NCI-H2171 (cell line): ENCODE measurements around the gene HSD17B10.
A peak's percentile ranks its signal among the peaks of the same experiment; 100 is the strongest.
"Not testable (repeated sequence)": the region's sequence is repeated elsewhere in the genome, so short reads cannot be mapped to it uniquely, and the experiment has no call there.

Experiments
- DNase-seq: peaks from one replicate; lab custom pipeline; 2025; lab: John Stamatoyannopoulos, UW

HSD17B10 gene

GRCh38 chrX:53437206-53437605 is 3.0 kb upstream of the HSD17B10 start:
- DNase-seq = no peak

- peak; percentile 17 for DNase-seq
Observed at GRCh38 chrX:53435997-53436396, 1.8 kb upstream of the HSD17B10 start.

GRCh38 chrX:53430231-53430630 is 3.9 kb downstream of the HSD17B10 start:
- DNase-seq = no peak

GRCh38 chrX:53429755-53430154 is 4.4 kb downstream of the HSD17B10 start:
- DNase-seq = no peak

GRCh38 chrX:53422861-53423306 is 11.3 kb downstream of the HSD17B10 start, which contains the start of gene RIBC1:
Gene RIBC1, plus strand, starts transcription at chrX:53422873. Its CDS starts 3,404 bp downstream, at chrX:53426277.
- DNase-seq = no peak

- peak; percentile 91 for DNase-seq
Observed at GRCh38 chrX:53422086-53422860, 11.9 kb downstream of the HSD17B10 start, which contains the start of gene SMC1A. Gene SMC1A, minus strand, starts transcription at chrX:53422654. Its CDS starts 54 bp downstream, at chrX:53422600.

- no peak for DNase-seq
Observed at GRCh38 chrX:53421772-53422085, 12.4 kb downstream of the HSD17B10 start.

- DNase-seq = no peak
Observed at GRCh38 chrX:53421125-53421524, 13.0 kb downstream of the HSD17B10 start.

- DNase-seq = not testable (repeated sequence)
Observed at GRCh38 chrX:53420351-53420750, 13.8 kb downstream of the HSD17B10 start.

- no peak for DNase-seq
Observed at GRCh38 chrX:53412446-53412845, 21.7 kb downstream of the HSD17B10 start.

- no peak for DNase-seq
Observed at GRCh38 chrX:53403535-53403934, 30.6 kb downstream of the HSD17B10 start.

- DNase-seq = no peak
Observed at GRCh38 chrX:53398216-53398615, 36.0 kb downstream of the HSD17B10 start.

- DNase-seq = no peak
Observed at GRCh38 chrX:53395605-53396298, 38.4 kb downstream of the HSD17B10 start.

GRCh38 chrX:53383376-53384076 is 50.6 kb downstream of the HSD17B10 start:
- DNase-seq = no peak
